Thoracic aorta (tissue), 2 donors: ENCODE results near the gene IPCEF1. TPM values are rescaled to one million over a fixed set of nuclear protein-coding genes. Genes with fewer than 3 reads are reported as not detected.

Experiments used
- ATAC-seq: fragments of 150-250 bp; one replicate; pipeline ENCODE4 v1.8.0; 2017; ENCODE audit warnings: low read depth; ENCODE audit not compliant: insufficient number of reproducible peaks, low FRiP score
- DNase-seq: peaks from one replicate; pipeline ENCODE4 v3.0.0-alpha.2; 2020; ENCODE audit warnings: low spot score
- H3K27ac ChIP-seq, 2 donors: fragments of 200-600 bp; sonication (generic); 1 replicate in 1 of 2; 2 replicates in 1 of 2; pipeline ENCODE4 v1.5.1; 2016; ENCODE audit warnings: mild to moderate bottlenecking in 2 of 2, moderate library complexity in 2 of 2
- H3K27me3 ChIP-seq: fragments of 200-600 bp; sonication (generic); replicated peaks from 2 replicates; pipeline ENCODE4 v1.6.0; 2016; ENCODE audit warnings: mild to moderate bottlenecking; ENCODE audit not compliant: insufficient read depth
- H3K36me3 ChIP-seq: fragments of 200-600 bp; sonication (generic); one replicate; pipeline ENCODE4 v1.5.1; 2016
- H3K4me1 ChIP-seq, 2 donors: fragments of 200-600 bp; sonication (generic); 1 replicate in 1 of 2; 2 replicates in 1 of 2; pipeline versions ENCODE4 v1.5.1 to v1.6.0; 2016; ENCODE audit warnings: low read depth in 2 of 2, mild to moderate bottlenecking in 1 of 2; ENCODE audit not compliant: control insufficient read depth in 1 of 2
- H3K4me3 ChIP-seq: fragments of 200-600 bp; sonication (generic); 2 replicates; pipeline ENCODE4 v1.5.1; 2016; ENCODE audit warnings: mild to moderate bottlenecking
- H3K9me3 ChIP-seq: fragments of 200-600 bp; sonication (generic); 2 replicates; pipeline ENCODE4 v1.5.1; 2016
- total RNA-seq, 2 donors: library from RNA; depleted of rRNA; stranded (reverse); fragments of >200 nt; gene quantifications; one replicate each; pipeline versions ENCODE4 v1.1.0 to v1.2.3, GENCODE V29; 2016
- TF ChIP-seq, protein P1 (sequence below): fragments of 200-600 bp; sonication (generic); IDR thresholded peaks from one replicate; pipeline ENCODE4 v1.5.1; 2019; ENCODE audit warnings: antibody characterized with exemption

Gene IPCEF1
- total RNA-seq, 2 donors from 2014 or later = 2.8 to 3.8 TPM

DNA sequence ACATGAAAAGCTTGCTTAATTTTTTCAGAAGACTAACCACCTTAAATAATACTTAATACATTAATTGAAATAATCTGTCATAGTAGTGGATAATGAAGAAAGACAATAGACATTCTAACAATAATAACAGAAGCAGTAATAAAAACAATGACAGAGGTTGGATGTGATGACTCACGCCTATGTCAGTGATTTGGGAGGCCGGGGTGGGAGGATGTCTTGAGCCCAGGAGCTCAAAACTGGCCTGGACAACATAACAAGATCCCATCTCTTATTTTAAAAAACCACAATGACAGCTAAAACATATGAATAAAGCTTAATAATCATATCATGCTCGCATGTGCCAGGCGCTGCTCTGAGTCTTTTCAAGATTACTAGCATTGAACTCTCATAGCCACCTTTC is 105.5 kb downstream of the IPCEF1 start:
- ATAC-seq (no peak), DNase-seq (no peak)
- H3K36me3 ChIP-seq = no peaks in the 10 kb centered on the region
- H3K27me3 ChIP-seq = no peaks in the 10 kb centered on the region
- H3K4me3 ChIP-seq = no peak overlapping the region
- no peaks in the 10 kb centered on the region for H3K4me1 ChIP-seq
- no peak overlapping the region for H3K27ac ChIP-seq
- TF ChIP-seq, protein P1, sequence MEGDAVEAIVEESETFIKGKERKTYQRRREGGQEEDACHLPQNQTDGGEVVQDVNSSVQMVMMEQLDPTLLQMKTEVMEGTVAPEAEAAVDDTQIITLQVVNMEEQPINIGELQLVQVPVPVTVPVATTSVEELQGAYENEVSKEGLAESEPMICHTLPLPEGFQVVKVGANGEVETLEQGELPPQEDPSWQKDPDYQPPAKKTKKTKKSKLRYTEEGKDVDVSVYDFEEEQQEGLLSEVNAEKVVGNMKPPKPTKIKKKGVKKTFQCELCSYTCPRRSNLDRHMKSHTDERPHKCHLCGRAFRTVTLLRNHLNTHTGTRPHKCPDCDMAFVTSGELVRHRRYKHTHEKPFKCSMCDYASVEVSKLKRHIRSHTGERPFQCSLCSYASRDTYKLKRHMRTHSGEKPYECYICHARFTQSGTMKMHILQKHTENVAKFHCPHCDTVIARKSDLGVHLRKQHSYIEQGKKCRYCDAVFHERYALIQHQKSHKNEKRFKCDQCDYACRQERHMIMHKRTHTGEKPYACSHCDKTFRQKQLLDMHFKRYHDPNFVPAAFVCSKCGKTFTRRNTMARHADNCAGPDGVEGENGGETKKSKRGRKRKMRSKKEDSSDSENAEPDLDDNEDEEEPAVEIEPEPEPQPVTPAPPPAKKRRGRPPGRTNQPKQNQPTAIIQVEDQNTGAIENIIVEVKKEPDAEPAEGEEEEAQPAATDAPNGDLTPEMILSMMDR = no peak
- no peaks in the 10 kb centered on the region for H3K9me3 ChIP-seq

DNA sequence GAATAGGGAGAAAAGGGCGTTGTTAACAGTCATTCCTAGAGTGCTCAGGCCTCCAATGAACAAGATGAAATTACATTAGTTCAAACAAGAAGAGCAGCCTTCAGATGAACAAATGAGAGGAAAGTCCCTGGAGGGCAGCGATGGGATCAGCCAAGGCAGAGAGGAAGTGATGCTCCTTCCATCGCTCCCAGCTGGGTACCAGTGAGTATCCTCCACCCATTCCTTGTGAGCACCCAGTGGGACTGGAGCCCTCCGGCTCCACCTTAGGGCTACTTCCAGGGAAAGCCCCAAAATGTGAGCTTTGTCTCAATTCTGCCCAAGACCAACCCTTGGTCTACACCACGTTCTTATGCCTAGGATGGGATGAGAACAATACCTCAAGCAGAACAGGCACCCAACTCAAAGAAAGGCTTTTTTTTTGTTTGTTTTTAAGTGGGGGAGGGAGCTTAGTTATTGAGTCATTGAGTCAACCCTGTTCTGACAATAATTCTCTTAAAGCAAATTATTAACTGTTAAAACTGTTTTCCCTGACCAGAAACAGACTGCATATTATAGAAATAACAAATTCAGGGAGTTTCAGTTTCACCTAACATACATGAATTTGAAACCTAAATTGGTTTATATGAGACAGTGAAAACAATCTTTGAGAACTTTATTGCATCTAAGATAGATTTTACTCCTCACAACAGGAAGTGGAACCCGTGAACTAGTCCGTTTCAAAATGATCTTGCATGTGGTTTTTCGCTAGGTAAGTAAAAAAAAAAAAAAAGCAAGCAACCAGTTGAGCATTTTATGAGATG is 106.9 kb downstream of the IPCEF1 start:
- ATAC-seq = no peak
- TF ChIP-seq, protein P1 = no peak
- no peaks in the 10 kb centered on the region for H3K9me3 ChIP-seq
- H3K27ac ChIP-seq = no peak overlapping the region
- H3K36me3 ChIP-seq = no peaks in the 10 kb centered on the region
- DNase-seq = no peak
- no peak overlapping the region for H3K4me3 ChIP-seq
- H3K4me1 ChIP-seq = no peaks in the 10 kb centered on the region
- H3K27me3 ChIP-seq = no peaks in the 10 kb centered on the region

DNA sequence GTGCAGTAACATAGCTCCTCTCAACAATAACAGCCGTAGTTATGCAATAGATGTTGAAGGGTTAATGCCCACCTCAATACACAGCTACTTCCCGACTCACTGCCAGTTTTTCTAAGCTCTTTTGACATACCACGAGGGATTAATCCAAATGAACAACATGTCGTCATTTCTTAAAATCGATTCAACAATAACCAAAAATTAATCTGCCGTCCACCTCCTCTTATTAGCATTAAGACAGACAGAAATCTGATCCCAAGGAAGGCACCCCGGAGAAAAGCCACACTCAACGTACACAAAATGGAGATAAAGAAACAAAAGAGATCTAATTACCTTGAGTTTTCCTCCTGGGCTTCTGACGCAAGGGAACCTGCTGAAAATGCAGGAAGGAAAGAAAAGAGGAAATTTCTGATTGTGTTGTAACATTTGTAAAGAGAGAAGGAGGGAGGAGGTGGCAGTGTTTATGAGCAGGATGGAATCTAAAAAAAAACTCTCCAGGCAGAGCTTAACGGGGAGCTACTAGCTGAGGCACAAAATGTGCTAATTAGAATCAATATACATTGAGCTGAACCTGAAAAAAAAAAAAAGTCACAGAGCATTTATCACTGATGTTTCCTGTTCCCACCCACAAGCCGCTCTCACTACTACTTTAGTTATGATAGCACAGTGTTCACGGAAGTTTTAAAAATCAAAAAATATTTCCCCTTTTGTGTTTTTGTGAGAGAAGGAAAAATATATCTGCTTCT is 109.3 kb downstream of the IPCEF1 start:
- Histone ChIP-seq H3K4me1 (no peaks in the 10 kb centered on the region), H3K4me3 (peak overlapping the region; percentile 46), H3K9me3 (no peaks in the 10 kb centered on the region), H3K27ac (no peak overlapping the region), H3K27me3 (no peaks in the 10 kb centered on the region), H3K36me3 (no peaks in the 10 kb centered on the region)
- TF ChIP-seq, protein P1 = no peak
- DNase-seq (no peak), ATAC-seq (no peak)

DNA sequence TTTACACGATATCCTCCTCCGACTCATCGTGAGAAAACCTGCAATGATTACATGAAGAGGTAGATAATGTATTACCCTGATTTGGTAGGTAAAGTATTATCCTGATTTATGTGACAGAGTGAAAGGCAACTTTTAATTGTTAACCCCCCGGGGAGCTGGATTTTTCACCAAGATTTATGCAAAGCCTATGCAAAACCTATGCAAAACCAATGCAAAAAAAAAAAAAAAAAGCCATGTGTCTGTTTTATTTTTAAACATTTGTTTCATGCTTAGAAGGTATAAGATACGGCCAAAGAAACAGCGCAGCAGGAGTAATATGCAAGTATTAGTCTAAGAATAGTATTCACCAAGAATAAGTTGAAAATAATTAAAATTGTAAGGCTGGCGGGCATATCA is 109.9 kb downstream of the IPCEF1 start:
- no peak for ATAC-seq
- TF ChIP-seq, protein P1 = no peak
- H3K27ac ChIP-seq = no peak overlapping the region
- no peaks in the 10 kb centered on the region for H3K9me3 ChIP-seq
- H3K4me1 ChIP-seq = no peaks in the 10 kb centered on the region
- peak overlapping the region; percentile 46 for H3K4me3 ChIP-seq
- DNase-seq = no peak
- H3K27me3 ChIP-seq = no peaks in the 10 kb centered on the region
- H3K36me3 ChIP-seq = no peaks in the 10 kb centered on the region

DNA sequence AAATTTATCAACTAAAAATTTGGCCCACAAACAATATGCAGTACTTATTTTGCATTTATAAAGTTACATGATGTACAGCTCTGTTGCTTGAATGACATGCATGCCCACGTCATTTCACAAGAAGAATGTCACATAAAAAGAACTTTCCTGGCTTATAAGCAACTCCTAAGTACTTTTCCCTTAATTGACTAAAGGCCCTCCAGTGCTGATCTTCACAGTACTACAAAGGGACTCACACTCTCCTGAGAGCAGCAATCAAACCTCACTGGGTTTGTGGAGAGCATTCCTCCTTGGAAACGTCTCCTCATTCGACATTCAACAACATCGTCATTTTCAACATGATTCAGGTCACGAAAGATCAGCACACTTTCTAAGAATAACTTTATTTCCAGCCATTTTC is 111.1 kb downstream of the IPCEF1 start:
- Histone ChIP-seq H3K36me3 (no peaks in the 10 kb centered on the region), H3K27me3 (no peaks in the 10 kb centered on the region), H3K4me1 (no peaks in the 10 kb centered on the region), H3K27ac (no peak overlapping the region), H3K4me3 (no peak overlapping the region), H3K9me3 (no peaks in the 10 kb centered on the region)
- DNase-seq (no peak), ATAC-seq (no peak)
- TF ChIP-seq, protein P1 = no peak
